Kidney (tissue), 14 donors: ENCODE data around the gene CACNA2D1. TPM values are rescaled to one million over a fixed set of nuclear protein-coding genes. Genes with fewer than 3 reads are reported as not detected.

Experiments
- DNase-seq, 5 donors: peaks; one replicate each; pipeline ENCODE4 v3.0.0-alpha.2; 2013 to 2020
- FAIRE-seq: peaks from 2 replicates; lab custom pipeline; 2012; peaks lifted over from hg19 to GRCh38; lab: Jason Lieb, UNC
- H3K27ac ChIP-seq, 2 donors: one replicate each; pipeline ENCODE4 v1.7.0; 2013; ENCODE audit warnings: low read depth in 2 of 2, low read length in 2 of 2, inconsistent platforms in 1 of 2
- H3K27me3 ChIP-seq: one replicate; pipeline ENCODE4 v1.7.1; 2013; ENCODE audit warnings: low read length, inconsistent platforms; ENCODE audit not compliant: control insufficient read depth, insufficient read depth
- H3K36me3 ChIP-seq, 3 donors: one replicate each; pipeline versions ENCODE4 v1.7.0 to v1.7.1; 2013; ENCODE audit warnings: low read length in 3 of 3, control low read depth in 1 of 3, inconsistent platforms in 1 of 3; ENCODE audit not compliant: insufficient read depth in 3 of 3, control insufficient read depth in 2 of 3
- H3K4me1 ChIP-seq, 3 donors: one replicate each; pipeline versions ENCODE4 v1.7.0 to v1.7.1; 2013; ENCODE audit warnings: low read length in 3 of 3, inconsistent platforms in 1 of 3, low read depth in 1 of 3; ENCODE audit not compliant: control insufficient read depth in 2 of 3, insufficient read depth in 2 of 3
- H3K4me3 ChIP-seq, 3 donors: one replicate each; pipeline versions ENCODE4 v1.7.0 to v1.8.1; 2013; ENCODE audit warnings: low read length in 3 of 3, control low read depth in 1 of 3, inconsistent platforms in 1 of 3
- H3K9ac ChIP-seq, 3 donors: one replicate each; pipeline versions ENCODE4 v1.7.0 to v1.7.1; 2013; ENCODE audit warnings: low read length in 3 of 3, control low read depth in 1 of 3, inconsistent platforms in 1 of 3
- H3K9me3 ChIP-seq, 3 donors: one replicate each; pipeline versions ENCODE4 v1.7.0 to v1.7.1; 2013; ENCODE audit warnings: low read length in 3 of 3, control low read depth in 1 of 3, inconsistent platforms in 1 of 3; ENCODE audit not compliant: control insufficient read depth in 2 of 3, insufficient read depth in 1 of 3
- intact Hi-C: fragments of 100-400 bp; cut with DNase I; formaldehyde crosslinking; loops from one replicate; pipeline ENCODE4 v1.11.1; 2022
- polyA plus RNA-seq: library from polyadenylated mRNA; stranded (reverse); fragments of 350-450 nt; fragmentation: Illumina TruSeq; extraction: RNeasy Lipid Tissue Mini Kit (QIAGEN cat#74804); gene quantifications from one replicate; pipeline ENCODE4 v1.2.3, GENCODE V29; 2014; ENCODE audit warnings: low read depth, low replicate concordance; ENCODE audit not compliant: insufficient read depth
- total RNA-seq: library from RNA; stranded (reverse); fragmentation: NEBNext Ultra II Directional; extraction: Animal tissue kit (Norgen Biotek cat#: 25700); gene quantifications from one replicate; pipeline ENCODE4 v1.2.1, GENCODE V29; 2021
- TF ChIP-seq, protein P1 (sequence below): IDR thresholded peaks from 3 replicates; pipeline ENCODE4 v1.5.1; 2012; ENCODE audit warnings: mild to moderate bottlenecking, moderate library complexity, borderline replicate concordance; ENCODE audit not compliant: insufficient read depth; ENCODE audit errors: extremely low read depth
- donor health status: control.
- donor health status: control.
- donor health status: control.
- donor health status: control.
- donor health status: control.
- donor health status: DM: yes; HTN: yes; CAD: no.
- donor health status: Normal renal cell carcinoma (clear cell type).

CACNA2D1 gene
- total and polyA plus RNA-seq, 2 donors from 2014 or later: 3.5 to 18.3 TPM

DNA sequence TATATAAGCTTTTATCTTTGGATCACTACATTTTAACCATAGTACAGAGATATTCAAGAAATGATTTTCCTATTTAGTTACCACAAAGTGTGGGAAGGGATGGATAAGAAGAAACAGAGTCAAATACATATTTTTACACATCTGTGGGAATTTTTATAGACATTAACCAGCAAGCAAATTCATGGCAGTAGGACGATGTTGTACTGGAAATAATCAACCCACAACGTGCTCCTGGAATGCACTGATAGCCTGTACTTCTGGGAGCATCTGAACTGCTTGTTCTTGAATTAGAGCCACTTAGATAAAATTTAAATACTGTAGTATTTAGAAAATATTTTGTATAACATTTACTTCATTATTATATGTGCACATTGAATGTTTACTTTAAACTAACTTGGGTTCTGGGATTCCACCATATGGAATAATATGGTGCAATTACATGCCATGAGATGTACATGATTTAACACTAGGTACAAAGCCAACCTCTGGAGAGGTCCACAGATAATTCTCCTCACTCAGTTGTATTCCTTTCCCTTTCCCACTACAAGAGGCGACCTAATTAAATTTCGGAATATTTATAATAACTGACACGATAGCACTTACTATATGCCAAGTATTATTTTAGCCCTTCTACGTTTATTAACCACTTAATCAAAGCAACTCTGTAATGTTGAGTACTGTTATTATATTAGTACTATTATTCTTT, 508.8 kb downstream of the CACNA2D1 start:
- intact Hi-C loops: no loop called here
- no peak for DNase-seq

DNA sequence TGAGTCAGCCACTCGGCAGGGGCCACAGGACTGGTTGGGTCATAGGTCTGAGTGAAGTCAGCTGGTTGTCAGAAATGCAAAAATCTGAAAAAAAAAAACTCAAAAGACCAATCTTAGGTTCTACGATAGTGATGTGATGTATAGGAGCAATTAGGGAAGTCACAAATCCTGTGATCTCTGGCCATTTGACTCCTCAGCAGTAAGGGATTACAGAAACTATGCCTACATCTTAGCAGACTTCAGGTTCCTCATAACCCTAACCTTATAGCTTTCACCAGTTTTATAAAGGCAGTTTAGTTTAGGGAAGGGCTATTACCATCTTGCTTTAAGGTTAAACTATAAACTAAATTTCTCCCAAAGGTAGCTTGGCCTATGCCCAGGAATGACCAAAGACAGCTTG, 510.6 kb downstream of the CACNA2D1 start:
- Histone ChIP-seq H3K36me3 (no peaks in the 10 kb centered on the region), H3K27me3 (no peaks in the 10 kb centered on the region), H3K4me3 (no peak overlapping the region), H3K27ac (no peak overlapping the region), H3K4me1 (no peaks in the 10 kb centered on the region), H3K9me3 (no peaks in the 10 kb centered on the region), H3K9ac (no peak overlapping the region)
- intact Hi-C loops: no loop called here
- TF ChIP-seq, protein P1, sequence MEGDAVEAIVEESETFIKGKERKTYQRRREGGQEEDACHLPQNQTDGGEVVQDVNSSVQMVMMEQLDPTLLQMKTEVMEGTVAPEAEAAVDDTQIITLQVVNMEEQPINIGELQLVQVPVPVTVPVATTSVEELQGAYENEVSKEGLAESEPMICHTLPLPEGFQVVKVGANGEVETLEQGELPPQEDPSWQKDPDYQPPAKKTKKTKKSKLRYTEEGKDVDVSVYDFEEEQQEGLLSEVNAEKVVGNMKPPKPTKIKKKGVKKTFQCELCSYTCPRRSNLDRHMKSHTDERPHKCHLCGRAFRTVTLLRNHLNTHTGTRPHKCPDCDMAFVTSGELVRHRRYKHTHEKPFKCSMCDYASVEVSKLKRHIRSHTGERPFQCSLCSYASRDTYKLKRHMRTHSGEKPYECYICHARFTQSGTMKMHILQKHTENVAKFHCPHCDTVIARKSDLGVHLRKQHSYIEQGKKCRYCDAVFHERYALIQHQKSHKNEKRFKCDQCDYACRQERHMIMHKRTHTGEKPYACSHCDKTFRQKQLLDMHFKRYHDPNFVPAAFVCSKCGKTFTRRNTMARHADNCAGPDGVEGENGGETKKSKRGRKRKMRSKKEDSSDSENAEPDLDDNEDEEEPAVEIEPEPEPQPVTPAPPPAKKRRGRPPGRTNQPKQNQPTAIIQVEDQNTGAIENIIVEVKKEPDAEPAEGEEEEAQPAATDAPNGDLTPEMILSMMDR: no peak
- FAIRE-seq: no peak
- DNase-seq: no peak

More for the DNA sequence above, 508.8 kb downstream of the CACNA2D1 start:
- H3K27me3 ChIP-seq: no peaks in the 10 kb centered on the region
- H3K4me3 ChIP-seq: no peak overlapping the region
- no peaks in the 10 kb centered on the region for H3K36me3 ChIP-seq
- TF ChIP-seq, protein P1: no peak
- H3K4me1 ChIP-seq: no peaks in the 10 kb centered on the region
- no peak overlapping the region for H3K9ac ChIP-seq
- H3K9me3 ChIP-seq: no peaks in the 10 kb centered on the region
- no peak for FAIRE-seq
- H3K27ac ChIP-seq: no peak overlapping the region

DNA sequence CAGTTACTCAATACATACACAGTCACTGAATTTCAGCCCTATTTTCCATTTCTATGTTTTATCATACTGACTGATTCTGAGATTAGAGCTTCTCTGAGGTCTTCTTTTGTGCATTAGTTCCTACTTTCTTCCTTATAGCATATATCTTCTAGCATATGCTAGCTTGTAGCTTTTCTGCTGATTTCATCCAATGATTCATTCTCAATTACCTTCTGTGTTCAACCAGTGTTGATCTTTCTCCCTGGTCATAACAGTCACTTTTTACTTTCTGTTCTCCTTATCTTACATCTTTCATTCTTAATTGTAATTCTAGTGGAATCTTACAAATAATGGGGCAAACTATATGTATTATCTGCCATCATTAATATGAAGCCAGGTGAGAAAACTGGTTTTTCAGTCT, 514.2 kb downstream of the CACNA2D1 start:
- TF ChIP-seq, protein P1: no peak
- H3K9me3 ChIP-seq: no peaks in the 10 kb centered on the region

More for the DNA sequence above, 514.2 kb downstream of the CACNA2D1 start:
- DNase-seq (no peak), FAIRE-seq (no peak)
- H3K27me3 ChIP-seq: no peaks in the 10 kb centered on the region
- H3K4me3 ChIP-seq: no peak overlapping the region
- no peaks in the 10 kb centered on the region for H3K36me3 ChIP-seq
- H3K4me1 ChIP-seq: no peaks in the 10 kb centered on the region
- no peak overlapping the region for H3K9ac ChIP-seq
- intact Hi-C loops: no loop called here
- H3K27ac ChIP-seq: no peak overlapping the region
